SK-N-SH (cell line): ENCODE data around the gene NTMT2. TPM values are rescaled to one million over a fixed set of nuclear protein-coding genes. Genes with fewer than 3 reads are reported as not detected.

Experiments used
- CTCF ChIA-PET: fragments of 300-600, 350-600 bp; formaldehyde crosslinking; extraction: SDS; loops from one replicate; lab custom pipeline; 2021; lab: Yijun Ruan, JAX
- POLR2A ChIA-PET: fragments of 350-600 bp; sonication (Branson Sonifier 250); formaldehyde crosslinking; extraction: SDS; loops from one replicate; lab custom pipeline; 2020; ENCODE audit warnings: antibody characterized with exemption, inconsistent platforms; lab: Yijun Ruan, JAX
- DNase-seq: peaks from one replicate; pipeline ENCODE4 v3.0.0; 2012
- H2AFZ ChIP-seq: fragments of 200-600 bp; sonication (generic); 2 replicates; pipeline ENCODE4 v1.8.1; 2016; ENCODE audit warnings: antibody characterized with exemption, mild to moderate bottlenecking, low read depth
- H3F3A ChIP-seq: fragments of 200-600 bp; sonication (generic); replicated peaks from 2 replicates; pipeline ENCODE3; 2016; ENCODE audit warnings: antibody characterized with exemption, mild to moderate bottlenecking; ENCODE audit not compliant: insufficient read depth
- H3K27ac ChIP-seq, 2 experiments: fragments of 200-500 bp in 1 of 2; fragments of 200-600 bp in 1 of 2; sonication (Bioruptor generic) in 1 of 2; sonication (generic), shearing (Covaris generic) in 1 of 2; 2 replicates each; pipeline versions ENCODE4 v1.5.1 to v1.6.1; 2014 to 2016; ENCODE audit warnings: low read depth in 2 of 2, inconsistent platforms in 1 of 2, low read length in 1 of 2, mild to moderate bottlenecking in 1 of 2, mixed read lengths in 1 of 2
- H3K27me3 ChIP-seq: fragments of 200-600 bp; sonication (generic), shearing (Covaris generic); 2 replicates; pipeline ENCODE4 v1.6.1; 2016; ENCODE audit warnings: mixed run types; ENCODE audit not compliant: insufficient read depth
- H3K36me3 ChIP-seq, 2 experiments: fragments of 200-500 bp in 1 of 2; fragments of 200-600 bp in 1 of 2; sonication (Bioruptor generic) in 1 of 2; sonication (generic) in 1 of 2; replicated peaks in 1 of 2; 2 replicates each; pipeline versions ENCODE3 to v1.5.1; 2014 to 2016; ENCODE audit warnings: low read length in 1 of 2, mild to moderate bottlenecking in 1 of 2; ENCODE audit not compliant: insufficient read depth in 2 of 2, control insufficient read depth in 1 of 2
- H3K4me1 ChIP-seq, 2 experiments: fragments of 200-500 bp in 1 of 2; fragments of 200-600 bp in 1 of 2; sonication (Bioruptor generic) in 1 of 2; sonication (generic), shearing (Covaris generic) in 1 of 2; 2 replicates each; pipeline versions ENCODE4 v1.5.1 to v1.6.1; 2014 to 2016; ENCODE audit warnings: low read depth in 1 of 2, low read length in 1 of 2, mixed run types in 1 of 2; ENCODE audit not compliant: insufficient read depth in 2 of 2, control insufficient read depth in 1 of 2
- H3K4me2 ChIP-seq: fragments of 200-600 bp; sonication (generic), shearing (Covaris generic); 2 replicates; pipeline ENCODE4 v1.6.1; 2017; ENCODE audit warnings: mixed run types
- H3K4me3 ChIP-seq, 2 experiments: fragments of 200-500 bp in 1 of 2; fragments of 200-600 bp in 1 of 2; sonication (Bioruptor generic) in 1 of 2; sonication (generic), shearing (Covaris generic) in 1 of 2; 2 replicates each; pipeline versions ENCODE4 v1.5.1 to v1.8.1; 2014 to 2016; ENCODE audit warnings: low read depth in 2 of 2, inconsistent platforms in 1 of 2, low read length in 1 of 2, mild to moderate bottlenecking in 1 of 2, mixed read lengths in 1 of 2, moderate library complexity in 1 of 2
- H3K79me2 ChIP-seq: fragments of 200-600 bp; sonication (generic); 2 replicates; pipeline ENCODE4 v1.8.1; 2017; ENCODE audit warnings: mild to moderate bottlenecking; ENCODE audit not compliant: insufficient read depth
- H3K9ac ChIP-seq: fragments of 200-600 bp; sonication (generic); 2 replicates; pipeline ENCODE4 v1.6.1; 2017; ENCODE audit warnings: mixed run types
- H3K9me2 ChIP-seq: fragments of 200-600 bp; sonication (generic); 2 replicates; pipeline ENCODE4 v1.6.1; 2017; ENCODE audit warnings: mixed run types
- H3K9me3 ChIP-seq: fragments of 200-600 bp; sonication (generic); 2 replicates; pipeline ENCODE4 v1.6.1; 2017; ENCODE audit warnings: mixed run types, mild to moderate bottlenecking, moderate library complexity
- H4K20me1 ChIP-seq: fragments of 200-600 bp; sonication (generic); 2 replicates; pipeline ENCODE4 v1.6.1; 2017; ENCODE audit warnings: mild to moderate bottlenecking, mixed run types; ENCODE audit not compliant: insufficient read depth
- EP300 ChIP-seq, 2 experiments: IDR thresholded peaks; 2 replicates each; pipeline versions ENCODE4 v1.4.0 to v1.6.1; 2012; ENCODE audit warnings: borderline replicate concordance in 1 of 2, low read depth in 1 of 2, low read length in 1 of 2
- EZH2phosphoT487 ChIP-seq: fragments of 200-600 bp; sonication (generic); IDR thresholded peaks from 2 replicates; pipeline ENCODE4 v1.6.1; 2017; ENCODE audit warnings: low read depth, mixed run types, mild to moderate bottlenecking, antibody characterized with exemption, moderate library complexity, borderline replicate concordance
- FOXJ3 ChIP-seq: sonication (generic); formaldehyde crosslinking; IDR thresholded peaks from 2 replicates; pipeline ENCODE4 v1.5.1; 2020; ENCODE audit warnings: mild to moderate bottlenecking, missing genetic modification reagents
- FOXM1 ChIP-seq: IDR thresholded peaks from 2 replicates; pipeline ENCODE4 v1.4.0; 2012; ENCODE audit warnings: low read depth, mild to moderate bottlenecking
- GATA2 ChIP-seq: sonication (generic); formaldehyde crosslinking; IDR thresholded peaks from 2 replicates; pipeline ENCODE4 v1.5.0; 2020; ENCODE audit warnings: mild to moderate bottlenecking, missing genetic modification reagents
- JUND ChIP-seq: IDR thresholded peaks from 2 replicates; pipeline ENCODE4 v1.4.0; 2012
- MEF2A ChIP-seq: IDR thresholded peaks from 2 replicates; pipeline ENCODE4 v1.4.0; 2012; ENCODE audit warnings: low read depth, borderline replicate concordance
- NFIC ChIP-seq: IDR thresholded peaks from 2 replicates; pipeline ENCODE4 v1.4.0; 2012; ENCODE audit warnings: borderline replicate concordance
- NRF1 ChIP-seq: IDR thresholded peaks from 2 replicates; pipeline ENCODE4 v1.6.1; 2012; ENCODE audit warnings: low read depth, mild to moderate bottlenecking, low read length
- RAD21 ChIP-seq: IDR thresholded peaks from 2 replicates; pipeline ENCODE4 v1.6.1; 2012; ENCODE audit warnings: mild to moderate bottlenecking, low read length
- RCOR1 ChIP-seq: fragments of 150-350 bp; IDR thresholded peaks from 2 replicates; pipeline ENCODE4 v1.6.1; 2017; ENCODE audit warnings: antibody characterized with exemption, low read length
- RFX5 ChIP-seq: IDR thresholded peaks from 2 replicates; pipeline ENCODE4 v1.6.1; 2012; ENCODE audit warnings: mild to moderate bottlenecking, improper control_type of control experiment, low read length
- SMC3 ChIP-seq: IDR thresholded peaks from 2 replicates; pipeline ENCODE4 v1.6.1; 2012; ENCODE audit warnings: low read depth, low read length, improper control_type of control experiment
- TAF1 ChIP-seq: IDR thresholded peaks from 2 replicates; pipeline ENCODE4 v1.6.1; 2012; ENCODE audit warnings: low read depth, mild to moderate bottlenecking, low read length, moderate library complexity, borderline replicate concordance
- WGBS: methylation state at CpG from one replicate; pipeline ENCODE4 v1.1.6; 2017; ENCODE audit warnings: low lambda C conversion rate; 5-methylcytosine and 5-hydroxymethylcytosine counted together
- polyA plus RNA-seq, 3 experiments: library from polyadenylated mRNA; depleted of rRNA; stranded (reverse); fragments of >200 nt; gene quantifications; 2 replicates each; pipeline ENCODE4 v1.2.3, GENCODE V29; 2012
- TF ChIP-seq, protein P1 (sequence below): IDR thresholded peaks from 2 replicates; pipeline ENCODE4 v1.4.0; 2012; ENCODE audit warnings: low read depth, borderline replicate concordance
- TF ChIP-seq, protein P2 (sequence below): IDR thresholded peaks from 2 replicates; pipeline ENCODE4; 2012
- TF ChIP-seq, protein P3 (sequence below): fragments of 150-350 bp; IDR thresholded peaks from 2 replicates; pipeline ENCODE4 v1.6.1; 2016; ENCODE audit warnings: mild to moderate bottlenecking, low read depth, low read length
- TF ChIP-seq, protein P4 (sequence below): fragments of 200-600 bp; sonication (generic); IDR thresholded peaks from 2 replicates; pipeline ENCODE4 v1.6.1; 2017; ENCODE audit warnings: antibody characterized with exemption, mild to moderate bottlenecking, moderate library complexity
- TF ChIP-seq, protein P5 (sequence below): IDR thresholded peaks from 2 replicates; pipeline ENCODE4 v1.4.0; 2012; ENCODE audit warnings: low read depth, borderline replicate concordance

Gene NTMT2
- polyA plus RNA-seq, 1 of the 3 experiments (the other 2 are of a cell fraction) = not detected

DNA sequence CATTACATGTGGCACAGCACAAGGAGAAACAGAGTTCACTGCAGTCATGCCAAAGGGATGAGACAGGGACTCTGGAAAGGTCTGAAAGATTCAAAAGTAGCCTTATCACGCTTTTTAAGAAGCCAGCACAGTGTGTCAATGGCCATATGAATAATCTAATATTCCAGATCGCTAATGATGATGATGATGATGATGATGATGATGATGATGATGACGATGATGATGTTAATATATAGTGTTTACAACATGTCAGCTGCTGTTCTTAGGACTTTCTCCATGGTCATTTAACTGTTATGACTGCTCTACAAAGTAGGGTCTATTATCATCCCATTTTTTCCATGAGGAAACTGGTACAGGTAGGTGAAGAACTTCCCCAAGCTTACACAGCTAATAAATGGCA is 64.4 kb downstream of the NTMT2 start (continued):
- TF ChIP-seq FOXM1 = no peak
- TF ChIP-seq EP300 (IDR thresholded peaks at IDR 0.05; ENCODE audit: borderline replicate concordance in 1 of 2, low read depth in 1 of 2, low read length in 1 of 2) = no peak
- TF ChIP-seq, protein P1, sequence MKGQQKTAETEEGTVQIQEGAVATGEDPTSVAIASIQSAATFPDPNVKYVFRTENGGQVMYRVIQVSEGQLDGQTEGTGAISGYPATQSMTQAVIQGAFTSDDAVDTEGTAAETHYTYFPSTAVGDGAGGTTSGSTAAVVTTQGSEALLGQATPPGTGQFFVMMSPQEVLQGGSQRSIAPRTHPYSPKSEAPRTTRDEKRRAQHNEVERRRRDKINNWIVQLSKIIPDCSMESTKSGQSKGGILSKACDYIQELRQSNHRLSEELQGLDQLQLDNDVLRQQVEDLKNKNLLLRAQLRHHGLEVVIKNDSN = no peak
- TF ChIP-seq MEF2A = no peak
- no peak for TF ChIP-seq TAF1
- TF ChIP-seq, protein P2, sequence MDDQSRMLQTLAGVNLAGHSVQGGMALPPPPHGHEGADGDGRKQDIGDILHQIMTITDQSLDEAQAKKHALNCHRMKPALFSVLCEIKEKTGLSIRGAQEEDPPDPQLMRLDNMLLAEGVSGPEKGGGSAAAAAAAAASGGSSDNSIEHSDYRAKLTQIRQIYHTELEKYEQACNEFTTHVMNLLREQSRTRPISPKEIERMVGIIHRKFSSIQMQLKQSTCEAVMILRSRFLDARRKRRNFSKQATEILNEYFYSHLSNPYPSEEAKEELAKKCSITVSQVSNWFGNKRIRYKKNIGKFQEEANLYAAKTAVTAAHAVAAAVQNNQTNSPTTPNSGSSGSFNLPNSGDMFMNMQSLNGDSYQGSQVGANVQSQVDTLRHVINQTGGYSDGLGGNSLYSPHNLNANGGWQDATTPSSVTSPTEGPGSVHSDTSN = no peak
- no peak for TF ChIP-seq RFX5
- TF ChIP-seq, all 33 proteins: peak for 0

DNA sequence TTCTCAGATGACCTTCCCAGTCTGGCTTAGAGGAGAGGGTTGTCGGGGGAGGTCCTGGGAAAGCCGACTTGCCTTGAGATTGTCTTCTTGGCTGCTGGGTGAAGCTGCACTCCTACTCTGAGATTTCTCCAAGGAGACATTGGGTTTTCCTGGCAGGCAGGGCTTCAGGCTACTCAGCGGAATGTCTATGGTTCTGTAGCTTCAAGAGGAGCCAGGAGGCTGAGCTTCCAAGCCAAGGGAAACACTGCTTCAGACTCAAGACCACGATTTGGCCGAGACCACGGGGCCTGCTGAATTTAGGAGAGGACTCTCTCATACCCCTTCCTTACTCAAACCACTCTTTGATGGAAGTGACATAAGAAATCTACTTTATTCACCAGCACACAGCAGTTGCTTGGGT is 67.8 kb downstream of the NTMT2 start:
- no peaks in the 10 kb centered on the region for H3K9me3 ChIP-seq
- WGBS = 41% methylated on average over 6 of the region's 6 CpGs
- ChIA-PET CTCF (no interaction called here), POLR2A (no interaction called here)
- no peaks in the 10 kb centered on the region for H4K20me1 ChIP-seq
- H3F3A ChIP-seq = no peaks in the 10 kb centered on the region
- H3K27me3 ChIP-seq = no peaks in the 10 kb centered on the region
- H3K79me2 ChIP-seq = no peaks in the 10 kb centered on the region
- no peak overlapping the region for H3K4me2 ChIP-seq
- H3K27ac ChIP-seq = no peak overlapping the region
- TF ChIP-seq FOXJ3 = no peak
- TF ChIP-seq, protein P1 = no peak
- TF ChIP-seq, protein P3, sequence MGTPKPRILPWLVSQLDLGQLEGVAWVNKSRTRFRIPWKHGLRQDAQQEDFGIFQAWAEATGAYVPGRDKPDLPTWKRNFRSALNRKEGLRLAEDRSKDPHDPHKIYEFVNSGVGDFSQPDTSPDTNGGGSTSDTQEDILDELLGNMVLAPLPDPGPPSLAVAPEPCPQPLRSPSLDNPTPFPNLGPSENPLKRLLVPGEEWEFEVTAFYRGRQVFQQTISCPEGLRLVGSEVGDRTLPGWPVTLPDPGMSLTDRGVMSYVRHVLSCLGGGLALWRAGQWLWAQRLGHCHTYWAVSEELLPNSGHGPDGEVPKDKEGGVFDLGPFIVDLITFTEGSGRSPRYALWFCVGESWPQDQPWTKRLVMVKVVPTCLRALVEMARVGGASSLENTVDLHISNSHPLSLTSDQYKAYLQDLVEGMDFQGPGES = no peak
- no peak for TF ChIP-seq NFIC
- TF ChIP-seq RFX5 = no peak
- no peak for TF ChIP-seq EP300 (IDR thresholded peaks at IDR 0.05; ENCODE audit: borderline replicate concordance in 1 of 2, low read depth in 1 of 2, low read length in 1 of 2)
- no peak for TF ChIP-seq RCOR1
- no peak for TF ChIP-seq SMC3
- no peak for TF ChIP-seq MEF2A
- TF ChIP-seq, protein P4, sequence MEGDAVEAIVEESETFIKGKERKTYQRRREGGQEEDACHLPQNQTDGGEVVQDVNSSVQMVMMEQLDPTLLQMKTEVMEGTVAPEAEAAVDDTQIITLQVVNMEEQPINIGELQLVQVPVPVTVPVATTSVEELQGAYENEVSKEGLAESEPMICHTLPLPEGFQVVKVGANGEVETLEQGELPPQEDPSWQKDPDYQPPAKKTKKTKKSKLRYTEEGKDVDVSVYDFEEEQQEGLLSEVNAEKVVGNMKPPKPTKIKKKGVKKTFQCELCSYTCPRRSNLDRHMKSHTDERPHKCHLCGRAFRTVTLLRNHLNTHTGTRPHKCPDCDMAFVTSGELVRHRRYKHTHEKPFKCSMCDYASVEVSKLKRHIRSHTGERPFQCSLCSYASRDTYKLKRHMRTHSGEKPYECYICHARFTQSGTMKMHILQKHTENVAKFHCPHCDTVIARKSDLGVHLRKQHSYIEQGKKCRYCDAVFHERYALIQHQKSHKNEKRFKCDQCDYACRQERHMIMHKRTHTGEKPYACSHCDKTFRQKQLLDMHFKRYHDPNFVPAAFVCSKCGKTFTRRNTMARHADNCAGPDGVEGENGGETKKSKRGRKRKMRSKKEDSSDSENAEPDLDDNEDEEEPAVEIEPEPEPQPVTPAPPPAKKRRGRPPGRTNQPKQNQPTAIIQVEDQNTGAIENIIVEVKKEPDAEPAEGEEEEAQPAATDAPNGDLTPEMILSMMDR = no peak
- TF ChIP-seq JUND = no peak
- no peak for TF ChIP-seq NRF1
- no peak for TF ChIP-seq TAF1
- no peak for TF ChIP-seq GATA2 (CRISPR knock-in tag)
- TF ChIP-seq, protein P5, sequence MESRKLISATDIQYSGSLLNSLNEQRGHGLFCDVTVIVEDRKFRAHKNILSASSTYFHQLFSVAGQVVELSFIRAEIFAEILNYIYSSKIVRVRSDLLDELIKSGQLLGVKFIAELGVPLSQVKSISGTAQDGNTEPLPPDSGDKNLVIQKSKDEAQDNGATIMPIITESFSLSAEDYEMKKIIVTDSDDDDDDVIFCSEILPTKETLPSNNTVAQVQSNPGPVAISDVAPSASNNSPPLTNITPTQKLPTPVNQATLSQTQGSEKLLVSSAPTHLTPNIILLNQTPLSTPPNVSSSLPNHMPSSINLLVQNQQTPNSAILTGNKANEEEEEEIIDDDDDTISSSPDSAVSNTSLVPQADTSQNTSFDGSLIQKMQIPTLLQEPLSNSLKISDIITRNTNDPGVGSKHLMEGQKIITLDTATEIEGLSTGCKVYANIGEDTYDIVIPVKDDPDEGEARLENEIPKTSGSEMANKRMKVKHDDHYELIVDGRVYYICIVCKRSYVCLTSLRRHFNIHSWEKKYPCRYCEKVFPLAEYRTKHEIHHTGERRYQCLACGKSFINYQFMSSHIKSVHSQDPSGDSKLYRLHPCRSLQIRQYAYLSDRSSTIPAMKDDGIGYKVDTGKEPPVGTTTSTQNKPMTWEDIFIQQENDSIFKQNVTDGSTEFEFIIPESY = no peak
- no peak for TF ChIP-seq RAD21
- TF ChIP-seq EZH2phosphoT487 = no peak
- no peaks in the 10 kb centered on the region for H3K9me2 ChIP-seq
- H3K9ac ChIP-seq = no peak overlapping the region
- H3K36me3 ChIP-seq = no peaks in the 10 kb centered on the region
- DNase-seq = no peak
- H3K4me1 ChIP-seq = no peaks in the 10 kb centered on the region; a peak in 2 of 4 replicates
- H3K4me3 ChIP-seq = no peak overlapping the region
- peak overlapping the region; percentile 32; the same call in 1 of the 2 replicates for H2AFZ ChIP-seq
